Stimulated activated CD4-positive, alpha-beta T cell treated with anti-CD3 and anti-CD28 coated beads, Interleukin-1b, Interleukin-23, amount 100 ng/mL, for 48 hours (primary cell): ENCODE measurements around the gene OXER1.
"Not testable (repeated sequence)": the region's sequence is repeated elsewhere in the genome, so short reads cannot be mapped to it uniquely, and the experiment has no call there.

ENCODE experiments used
- DNase-seq: peaks from one replicate; pipeline ENCODE4 v3.0.0-alpha.2; 2020

Gene OXER1

GRCh38 chr2:42744545-42745082 is 19.3 kb downstream of the OXER1 start:
- DNase-seq, result no peak

GRCh38 chr2:42743659-42743990 is 20.3 kb downstream of the OXER1 start:
- DNase-seq, result no peak

- no peak for DNase-seq
Observed at GRCh38 chr2:42742740-42743658, 20.9 kb downstream of the OXER1 start.

- DNase-seq, result no peak
Observed at GRCh38 chr2:42741140-42741539, 22.8 kb downstream of the OXER1 start.

- no peak for DNase-seq
Observed at GRCh38 chr2:42736598-42737322, 27.2 kb downstream of the OXER1 start.

GRCh38 chr2:42733852-42734251 is 30.1 kb downstream of the OXER1 start:
- no peak for DNase-seq

GRCh38 chr2:42731316-42731715 is 32.6 kb downstream of the OXER1 start:
- not testable (repeated sequence) for DNase-seq

GRCh38 chr2:42726680-42727079 is 37.3 kb downstream of the OXER1 start:
- DNase-seq, result no peak

GRCh38 chr2:42725657-42726056 is 38.3 kb downstream of the OXER1 start:
- no peak for DNase-seq

- DNase-seq, result no peak
Observed at GRCh38 chr2:42724886-42725285, 39.0 kb downstream of the OXER1 start.

- DNase-seq, result no peak
Observed at GRCh38 chr2:42723465-42723864, 40.5 kb downstream of the OXER1 start.

GRCh38 chr2:42722320-42723190 is 41.4 kb downstream of the OXER1 start:
- DNase-seq, result peak; percentile 55

GRCh38 chr2:42721898-42722297 is 42.0 kb downstream of the OXER1 start:
- no peak for DNase-seq

- no peak for DNase-seq
Observed at GRCh38 chr2:42714686-42715085, 49.2 kb downstream of the OXER1 start.

- no peak for DNase-seq
Observed at GRCh38 chr2:42713920-42714319, 50.0 kb downstream of the OXER1 start.

- DNase-seq, result no peak
Observed at GRCh38 chr2:42712934-42713333, 51.0 kb downstream of the OXER1 start.
